IMR-90 (cell line): ENCODE measurements around the gene LOXL4. TPM values are rescaled to one million over a fixed set of nuclear protein-coding genes. Genes with fewer than 3 reads are reported as not detected.

Source experiments
- ATAC-seq: fragments of 200-7000 bp; cut with Tn5 transposase; 2 replicates; pipeline ENCODE4 v1.9.1; 2020; ENCODE audit warnings: low read depth, mild to moderate bottlenecking, moderate library complexity
- BruUV-seq: library from RNA; stranded (reverse); fragments of 400-500 nt; replicated peaks from 2 replicates; lab custom pipeline; 2021; lab: Mats Ljungman, UMichigan
- CTCF ChIA-PET: fragments of 300-600 bp; formaldehyde crosslinking; extraction: SDS; loops from one replicate; lab custom pipeline; 2021; ENCODE audit warnings: antibody characterized with exemption; lab: Yijun Ruan, JAX
- POLR2A ChIA-PET: fragments of 300-600 bp; sonication (Branson Sonifier 250); formaldehyde crosslinking; loops from one replicate; lab custom pipeline; 2022; ENCODE audit warnings: antibody characterized with exemption; ENCODE audit not compliant: unreplicated experiment; lab: Charles Lee
- DNase-seq: peaks from one replicate; pipeline ENCODE4 v3.0.0; 2013
- H2AFZ ChIP-seq: replicated peaks from 2 replicates; pipeline ENCODE3; 2013; ENCODE audit warnings: low read length, mild to moderate bottlenecking; ENCODE audit not compliant: poor library complexity
- H2AK5ac ChIP-seq: 2 replicates; pipeline ENCODE4 v1.6.1; 2013; ENCODE audit warnings: low read depth, low read length, inconsistent platforms
- H2AK9ac ChIP-seq: replicated peaks from 2 replicates; pipeline ENCODE3; 2013; ENCODE audit warnings: mild to moderate bottlenecking, low read depth, low read length, moderate library complexity; ENCODE audit not compliant: poor library complexity
- H2BK120ac ChIP-seq: 2 replicates; pipeline ENCODE4 v1.6.1; 2013; ENCODE audit warnings: low read depth, low read length, inconsistent platforms
- H2BK15ac ChIP-seq: 3 replicates; pipeline ENCODE4 v1.6.1; 2013; ENCODE audit warnings: low read depth, low read length, inconsistent platforms
- H2BK20ac ChIP-seq: 2 replicates; pipeline ENCODE4 v1.6.1; 2013; ENCODE audit warnings: low read depth, mild to moderate bottlenecking, inconsistent platforms, low read length, moderate library complexity
- H2BK5ac ChIP-seq: 2 replicates; pipeline ENCODE4 v1.6.1; 2013; ENCODE audit warnings: mild to moderate bottlenecking, low read depth, low read length, inconsistent platforms; ENCODE audit not compliant: poor library complexity, severe bottlenecking
- H3K14ac ChIP-seq: replicated peaks from 2 replicates; pipeline ENCODE4 v1.6.1; 2013; ENCODE audit warnings: low read depth, low read length, inconsistent platforms
- H3K18ac ChIP-seq: 2 replicates; pipeline ENCODE4 v1.6.1; 2013; ENCODE audit warnings: low read depth, low read length, control low read depth
- H3K23ac ChIP-seq: 2 replicates; pipeline ENCODE4 v1.6.1; 2013; ENCODE audit warnings: low read depth, low read length, inconsistent platforms
- H3K27ac ChIP-seq: 2 replicates; pipeline ENCODE4 v1.5.1; 2013; ENCODE audit warnings: mild to moderate bottlenecking, control low read depth, low read length; ENCODE audit not compliant: insufficient read depth
- H3K27me3 ChIP-seq: 2 replicates; pipeline ENCODE4 v1.6.1; 2013; ENCODE audit warnings: low read length; ENCODE audit not compliant: control insufficient read depth, insufficient read depth
- H3K36me3 ChIP-seq: 2 replicates; pipeline ENCODE4 v1.6.1; 2013; ENCODE audit warnings: low read length, mixed read lengths; ENCODE audit not compliant: control insufficient read depth, insufficient read depth
- H3K4ac ChIP-seq: 2 replicates; pipeline ENCODE4 v1.6.1; 2013; ENCODE audit warnings: low read depth, low read length, inconsistent platforms
- H3K4me1 ChIP-seq: 2 replicates; pipeline ENCODE4 v1.6.1; 2013; ENCODE audit warnings: low read length, mixed read lengths; ENCODE audit not compliant: control insufficient read depth, insufficient read depth
- H3K4me2 ChIP-seq: 2 replicates; pipeline ENCODE4 v1.6.1; 2013; ENCODE audit warnings: low read depth, mild to moderate bottlenecking, control low read depth, low read length, moderate library complexity
- H3K4me3 ChIP-seq: 2 replicates; pipeline ENCODE4 v1.5.1; 2013; ENCODE audit warnings: low read depth, mild to moderate bottlenecking, control low read depth, low read length, moderate library complexity; ENCODE audit not compliant: insufficient read depth
- H3K56ac ChIP-seq: 2 replicates; pipeline ENCODE4 v1.6.1; 2013; ENCODE audit warnings: low read length, inconsistent platforms; ENCODE audit not compliant: insufficient read depth; ENCODE audit errors: extremely low read depth
- H3K79me1 ChIP-seq, 2 experiments: 2 replicates each; pipeline ENCODE4 v1.6.1; 2013; ENCODE audit warnings: low read length in 2 of 2, inconsistent platforms in 1 of 2, low read depth in 1 of 2
- H3K9ac ChIP-seq: 2 replicates; pipeline ENCODE4 v1.6.1; 2013; ENCODE audit warnings: low read depth, low read length, control low read depth
- H3K9me1 ChIP-seq: 2 replicates; pipeline ENCODE4 v1.6.1; 2013; ENCODE audit warnings: low read length, inconsistent platforms; ENCODE audit not compliant: insufficient read depth
- H3K9me3 ChIP-seq: 2 replicates; pipeline ENCODE4 v1.6.1; 2013; ENCODE audit warnings: low read length; ENCODE audit not compliant: control insufficient read depth, insufficient read depth
- H4K20me1 ChIP-seq: 2 replicates; pipeline ENCODE4 v1.6.1; 2013; ENCODE audit warnings: low read length, inconsistent platforms; ENCODE audit not compliant: insufficient read depth
- H4K5ac ChIP-seq: 2 replicates; pipeline ENCODE4 v1.6.1; 2013; ENCODE audit warnings: mild to moderate bottlenecking, low read depth, low read length, control low read depth
- H4K8ac ChIP-seq, 2 experiments: 2 replicates each; pipeline ENCODE4 v1.6.1; 2013; ENCODE audit warnings: low read depth in 2 of 2, low read length in 2 of 2, control low read depth in 1 of 2, inconsistent platforms in 1 of 2
- H4K91ac ChIP-seq: 2 replicates; pipeline ENCODE4 v1.6.1; 2013; ENCODE audit warnings: low read depth, low read length, inconsistent platforms; ENCODE audit not compliant: insufficient read depth
- CTCF ChIP-seq: conservative IDR thresholded peaks from 2 replicates; pipeline ENCODE4 v1.5.1; 2012; ENCODE audit warnings: mild to moderate bottlenecking, low read depth, low read length, improper control_type of control experiment
- RAD21 ChIP-seq: IDR thresholded peaks from 2 replicates; pipeline ENCODE4 v1.6.1; 2012; ENCODE audit warnings: low read length, improper control_type of control experiment
- RCOR1 ChIP-seq: IDR thresholded peaks from 2 replicates; pipeline ENCODE4 v1.6.1; 2012; ENCODE audit warnings: mild to moderate bottlenecking, low read length, improper control_type of control experiment; ENCODE audit not compliant: insufficient replicate concordance
- RFX5 ChIP-seq: IDR thresholded peaks from 2 replicates; pipeline ENCODE4 v1.8.0; 2012; ENCODE audit warnings: low read depth, mild to moderate bottlenecking, low read length, moderate library complexity
- SMC3 ChIP-seq: fragments of 150-350 bp; IDR thresholded peaks from 2 replicates; pipeline ENCODE4 v1.6.1; 2016; ENCODE audit warnings: low read depth, mild to moderate bottlenecking, antibody characterized with exemption, low read length, moderate library complexity
- WGBS, 2 experiments: methylation state at CpG; one replicate each; pipeline versions ENCODE4 v1.1.5 to v1.1.7; 2013; ENCODE audit warnings: missing lambda C conversion rate in 2 of 2; ENCODE audit not compliant: insufficient read length in 1 of 2; ENCODE audit errors: extremely low coverage in 2 of 2; 5-methylcytosine and 5-hydroxymethylcytosine counted together
- dilution Hi-C: fragments of 300-500 bp; cut with HindIII; formaldehyde crosslinking; loops from one replicate; pipeline ENCODE4 v1.14.3; 2018; ENCODE audit warnings: low sequenced_read_pairs; ENCODE audit not compliant: unreplicated experiment
- in situ Hi-C: fragments of 300-500 bp; cut with MboI; formaldehyde crosslinking; loops from 3 replicates; pipeline ENCODE4 v1.14.3; 2019; ENCODE audit warnings: low sequenced_read_pairs, inconsistent platforms, mixed read lengths
- intact Hi-C: fragments of 100-400 bp; cut with micrococcal nuclease; formaldehyde crosslinking; loops from 2 replicates; pipeline ENCODE4 v1.10.0; 2022
- polyA plus RNA-seq, 3 experiments: library from polyadenylated mRNA; depleted of rRNA; stranded (reverse); fragments of >200 nt; gene quantifications; 2 replicates each; pipeline ENCODE4 v1.2.3, GENCODE V29; 2012; ENCODE audit warnings: low replicate concordance in 1 of 3
- total RNA-seq: library from RNA; depleted of rRNA; stranded (reverse); fragments of >200 nt; gene quantifications from 2 replicates; pipeline ENCODE4 v1.2.3, GENCODE V29; 2012

The LOXL4 gene
- total and polyA plus RNA-seq, 2 of the 4 experiments (the other 2 are of a cell fraction) = 20.8 to 26.7 TPM

- H3K36me3 ChIP-seq = peaks cover 10% of the 10 kb centered on the region; the same call in 1 of the 2 replicates
- H3K79me1 ChIP-seq = no peaks in the 10 kb centered on the region; a peak in 1 of 4 replicates
- no peak overlapping the region for H3K14ac ChIP-seq
- POLR2A ChIA-PET = no interaction called here
- H2BK20ac ChIP-seq = no peak overlapping the region
- no peak overlapping the region for H4K91ac ChIP-seq
- no peak overlapping the region for H3K27ac ChIP-seq
- H3K4me1 ChIP-seq = peaks cover 18% of the 10 kb centered on the region
- H2BK5ac ChIP-seq = no peak overlapping the region
- H4K5ac ChIP-seq = no peak overlapping the region
- H3K23ac ChIP-seq = no peak overlapping the region
- H4K8ac ChIP-seq = no peak overlapping the region
- H3K4ac ChIP-seq = no peak overlapping the region
- no peaks in the 10 kb centered on the region for H3K27me3 ChIP-seq
- no peak overlapping the region for H3K4me3 ChIP-seq
- no TSS peak for BruUV-seq
- H3K56ac ChIP-seq = no peak overlapping the region
- H4K20me1 ChIP-seq = no peaks in the 10 kb centered on the region
- H3K4me2 ChIP-seq = no peak overlapping the region
- WGBS, 2 experiments = no CpG with 5 or more reads among the region's 1 CpG
- no peaks in the 10 kb centered on the region for H3K9me3 ChIP-seq
- dilution Hi-C loops = no loop called here
- DNase-seq = peak; percentile 56
- in situ Hi-C loops = no loop called here
- no peak for TF ChIP-seq RCOR1
- TF ChIP-seq RFX5 = no peak
- peak; percentile 61 for TF ChIP-seq CTCF
- peak; percentile 65 for TF ChIP-seq SMC3
- TF ChIP-seq RAD21 = peak; percentile 71
- H2BK120ac ChIP-seq = no peak overlapping the region
- no peak overlapping the region for H3K18ac ChIP-seq
- H3K9ac ChIP-seq = no peak overlapping the region
- CTCF ChIA-PET = interaction anchor here (1.2 to 3.8 kb wide), 3 partner anchors 51 to 66 kb away, joined by 3 to 23 read pairs (median 3); no protein-coding TSS in a partner anchor
- no peak overlapping the region for H2AK5ac ChIP-seq
- peaks cover 6% of the 10 kb centered on the region; the same call in 1 of the 2 replicates for H3K9me1 ChIP-seq
- peak; percentile 44; the same call in 1 of the 2 replicates for ATAC-seq
- no peak overlapping the region for H2AFZ ChIP-seq
- H2AK9ac ChIP-seq = no peak overlapping the region
- intact Hi-C loops = loop anchor here (1.0 to 5.0 kb wide), 3 partner anchors 66 to 224 kb away; no protein-coding TSS in a partner anchor
- H2BK15ac ChIP-seq = no peak overlapping the region
These were observed 25.2 kb downstream of the LOXL4 start for GRCh38 chr10:98242823-98243222.
